ENCODE results near the gene SLC4A11.

Gene SLC4A11

DNA sequence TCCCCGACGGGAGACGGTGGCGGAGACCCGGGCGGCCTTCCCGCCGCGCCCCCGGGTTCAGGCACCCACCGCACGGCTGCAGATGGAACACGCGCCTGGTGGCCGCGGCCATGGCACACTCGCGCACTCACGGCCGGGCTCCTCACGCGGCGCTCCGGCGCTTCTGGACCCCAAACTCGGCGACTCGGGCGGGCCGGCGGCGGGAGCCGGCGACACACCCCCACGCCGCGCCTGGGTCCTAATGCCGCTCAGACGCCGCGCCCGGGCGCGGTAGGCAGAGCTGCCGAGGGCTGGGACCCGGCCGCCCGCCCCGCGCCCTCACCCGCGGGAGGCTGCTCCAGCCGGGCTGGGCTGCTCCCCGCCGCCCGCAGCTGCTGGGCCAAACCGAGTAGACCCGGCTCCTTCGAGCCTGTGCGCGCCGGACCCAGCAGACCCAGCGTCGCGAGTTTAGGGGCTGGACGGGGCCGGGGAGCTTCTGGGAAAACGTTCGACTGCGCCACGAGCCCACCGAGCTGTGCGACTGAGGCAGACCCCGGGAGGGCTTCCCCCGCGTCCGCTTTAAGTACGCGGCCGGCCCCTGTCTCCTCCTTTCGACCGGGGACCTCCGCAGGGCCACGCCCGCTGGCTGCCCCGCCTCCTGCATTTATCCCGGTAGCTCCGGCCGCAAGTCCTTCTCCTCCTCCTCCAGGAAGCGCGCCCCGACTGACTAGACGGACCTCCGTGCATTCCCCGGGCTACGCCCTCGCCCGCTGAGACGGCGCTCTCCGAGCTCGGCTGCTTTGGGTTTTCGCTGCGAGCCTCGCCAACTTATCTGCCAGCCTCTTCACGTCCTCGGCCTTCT lies at the start of gene SLC4A11:
SLC4A11 (minus strand) TSS at position 165 of the 841 bp plus-strand sequence; CDS start at position 112, 53 bp downstream.
- DNase-seq: peak; percentile 46 to 51

DNA sequence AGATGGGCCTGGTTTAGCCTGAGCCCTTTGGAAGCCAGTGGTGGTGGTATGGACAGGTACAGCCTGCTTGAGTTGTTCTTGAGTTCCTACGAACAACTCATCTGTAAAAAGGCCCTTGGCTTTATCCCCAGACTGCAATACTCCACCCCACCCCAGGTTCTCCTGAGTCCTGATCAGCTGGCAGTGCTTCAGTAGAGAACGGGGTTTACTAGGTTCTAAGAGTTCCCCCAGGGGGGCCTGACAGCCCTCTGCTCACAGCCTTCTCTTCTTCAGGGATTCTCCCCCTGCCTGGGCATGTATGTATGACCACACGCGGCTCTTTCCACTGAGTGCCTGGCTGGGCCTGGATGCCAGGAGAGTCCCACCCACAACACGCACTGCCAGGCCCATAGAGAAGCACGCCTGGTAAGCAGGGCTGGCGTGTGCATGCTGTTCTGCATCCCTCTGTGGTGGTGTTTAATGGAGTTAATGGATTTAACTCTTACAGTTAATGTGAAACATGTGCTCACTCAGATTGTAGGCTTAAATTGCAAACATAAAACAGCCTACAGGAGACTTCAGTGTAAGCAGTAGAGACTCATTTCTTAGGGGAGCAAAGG lies 44.3 kb upstream of the SLC4A11 start:
- DNase-seq: no peak

DNA sequence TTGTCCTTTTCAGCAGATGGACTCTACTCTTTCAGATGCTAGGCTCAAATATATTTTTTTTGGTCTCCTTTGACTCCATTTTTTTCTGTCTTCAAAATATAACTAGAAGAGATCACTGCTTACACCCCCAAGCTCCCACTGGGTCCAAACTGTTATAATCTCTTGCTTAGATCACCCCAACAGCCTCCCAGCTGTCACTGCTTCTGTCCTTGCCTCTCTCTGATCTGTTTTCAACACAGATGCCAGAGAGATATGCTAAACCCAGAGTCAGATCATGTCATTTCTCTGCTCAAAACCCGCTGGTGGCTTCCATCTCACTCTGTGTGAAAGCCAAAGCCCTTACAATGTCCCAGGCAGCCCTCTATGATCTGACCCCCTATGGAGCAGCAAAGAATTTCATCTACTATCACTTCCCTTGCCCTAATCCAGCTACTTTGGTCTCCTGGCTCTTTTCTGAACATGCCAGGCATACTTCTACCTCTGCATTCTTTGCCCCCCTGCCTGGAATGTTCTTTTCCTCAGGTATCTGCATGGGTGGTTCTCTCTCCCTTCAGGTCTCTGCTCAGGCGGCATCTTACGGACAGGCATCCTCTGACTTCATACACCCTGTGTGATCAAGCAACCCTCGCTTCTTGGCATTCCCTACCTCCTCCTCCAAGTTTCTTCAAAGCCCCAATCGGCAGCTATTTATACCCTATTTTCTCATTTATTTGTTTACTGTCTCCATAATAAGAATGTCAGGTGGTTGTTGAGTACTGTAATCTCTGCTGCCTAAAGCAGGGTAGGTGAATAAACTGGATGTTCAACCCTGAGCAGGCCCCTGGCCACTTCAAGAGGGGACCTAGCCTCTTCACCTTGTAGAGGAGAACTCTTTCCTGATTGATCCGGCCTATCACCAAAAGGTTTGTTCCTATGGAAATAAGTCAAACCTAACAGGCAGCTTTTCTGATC lies 43.6 kb upstream of the SLC4A11 start:
- DNase-seq: no peak

DNA sequence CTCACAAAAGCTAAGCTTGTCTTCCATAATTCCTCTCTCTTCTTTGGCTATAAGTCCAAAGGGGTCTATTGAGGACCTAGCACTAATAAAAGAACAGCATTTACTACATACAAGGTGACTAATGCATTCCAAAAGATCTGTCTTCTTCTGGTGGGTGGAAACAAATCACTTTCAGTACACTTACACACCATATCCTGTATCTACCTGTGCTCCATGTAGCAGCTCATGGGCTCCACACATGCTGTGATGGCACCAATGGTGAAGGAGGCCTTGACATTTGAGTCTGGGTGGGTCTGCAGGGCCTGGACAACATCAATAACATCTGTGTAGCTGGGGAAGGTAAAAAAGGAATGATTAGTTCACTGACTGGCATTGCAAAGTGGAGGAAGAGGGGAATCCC lies 42.4 kb upstream of the SLC4A11 start:
- DNase-seq: no peak

DNA sequence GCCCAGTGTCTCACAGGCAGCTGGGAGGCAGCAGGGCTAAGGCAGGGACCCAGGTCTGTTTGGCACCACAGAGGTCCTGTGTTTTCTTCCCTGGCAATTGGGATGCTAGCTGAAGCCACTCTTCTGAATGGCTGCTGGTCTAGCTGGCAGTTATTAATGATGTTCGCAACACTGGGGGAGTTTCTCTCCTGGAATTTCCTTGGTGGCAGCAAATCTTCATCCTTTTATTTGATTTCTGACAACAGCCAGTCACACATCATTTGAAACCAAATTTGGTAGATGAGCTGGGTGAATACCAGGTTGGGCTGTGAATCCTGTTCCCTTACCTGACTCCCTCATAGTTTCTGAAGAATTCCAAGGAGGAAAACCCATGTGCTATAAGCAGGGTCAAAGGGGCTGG lies 40.8 kb upstream of the SLC4A11 start:
- DNase-seq: no peak

DNA sequence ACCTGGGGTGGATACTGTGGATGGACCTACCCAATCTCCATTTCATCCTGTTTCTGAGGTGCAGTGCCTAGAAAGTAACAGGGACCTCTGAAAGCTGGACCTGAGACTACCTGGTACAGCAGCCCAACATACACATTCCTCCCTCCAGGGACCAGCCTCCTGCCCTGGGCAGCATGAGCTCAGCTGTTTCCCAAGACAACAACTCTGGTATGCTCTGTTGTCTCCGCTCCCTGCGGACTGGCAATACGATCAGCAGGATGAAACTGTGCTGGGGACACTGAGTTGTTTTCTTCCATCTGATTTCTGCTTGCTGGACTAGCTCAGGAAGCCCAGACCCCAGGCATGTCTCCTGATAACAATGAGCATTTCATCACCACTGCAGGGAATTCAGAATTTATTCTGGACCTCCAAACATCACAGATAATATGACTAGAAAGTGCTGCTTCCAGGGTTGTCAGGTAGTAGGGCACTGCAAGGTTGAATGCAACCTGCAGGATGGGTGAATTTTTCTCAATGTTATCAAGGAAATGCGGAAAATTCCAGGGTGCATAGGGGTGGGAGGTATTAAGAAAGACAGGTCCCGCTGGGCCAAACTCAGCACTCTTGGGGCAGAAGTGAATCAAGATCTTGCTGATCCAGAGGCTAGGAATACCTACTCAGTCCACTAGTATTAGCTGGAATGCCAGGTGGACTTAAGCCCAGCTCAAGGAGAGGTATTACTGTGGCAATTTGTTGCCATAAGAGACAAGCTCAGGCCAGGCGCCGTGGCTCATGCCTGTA lies 38.9 kb upstream of the SLC4A11 start:
- no peak for DNase-seq

DNA sequence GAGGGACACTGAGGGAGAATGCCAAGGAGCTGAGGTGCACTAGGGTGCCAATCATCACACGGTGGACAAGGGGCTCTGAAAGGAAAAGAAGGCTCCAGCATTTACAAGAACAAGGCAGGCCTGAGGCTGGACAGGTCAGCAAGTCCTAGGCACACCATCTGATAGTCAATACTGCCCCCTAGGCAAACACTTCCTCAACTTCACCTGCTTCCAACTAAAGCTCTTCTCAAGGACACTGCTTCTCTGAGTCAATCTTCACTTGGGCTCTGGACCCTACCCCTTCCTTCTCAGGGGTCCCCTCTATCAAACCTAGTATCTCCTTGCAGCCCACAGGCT lies 37.7 kb upstream of the SLC4A11 start:
- DNase-seq: no peak

DNA sequence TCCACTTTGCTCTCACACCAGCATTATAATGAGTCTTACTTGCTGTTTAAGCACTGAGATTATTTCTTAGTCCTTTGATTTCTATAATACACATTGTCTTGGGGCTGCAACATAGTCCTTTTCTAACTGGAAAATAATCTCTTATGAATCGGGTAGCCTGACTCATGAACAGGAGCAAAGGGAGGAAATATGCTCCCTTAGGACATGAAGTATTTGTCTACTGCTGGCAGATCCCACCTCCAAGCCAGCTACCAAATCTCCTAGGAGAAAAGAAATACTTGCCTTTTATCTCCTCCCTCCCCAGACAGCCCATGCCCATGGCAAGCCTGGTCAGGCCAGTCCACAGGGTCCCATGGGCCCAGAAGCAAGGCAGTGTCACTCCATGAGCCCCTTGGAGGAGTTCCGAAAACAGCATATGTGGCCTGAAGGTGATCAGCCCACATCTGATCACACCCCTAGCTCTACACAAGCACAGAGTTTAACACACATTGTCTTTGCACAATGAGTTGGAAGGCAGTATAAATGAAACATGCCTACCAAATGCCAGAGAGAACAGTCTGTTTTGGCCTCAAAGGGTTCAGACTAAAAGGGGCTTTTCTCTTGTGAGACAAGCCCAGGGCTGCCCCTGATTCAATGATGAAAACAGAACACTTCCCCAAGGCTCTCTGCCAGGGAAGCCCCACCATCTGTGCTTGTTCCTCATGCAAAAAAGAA lies 37.1 kb upstream of the SLC4A11 start:
- DNase-seq: no peak

DNA sequence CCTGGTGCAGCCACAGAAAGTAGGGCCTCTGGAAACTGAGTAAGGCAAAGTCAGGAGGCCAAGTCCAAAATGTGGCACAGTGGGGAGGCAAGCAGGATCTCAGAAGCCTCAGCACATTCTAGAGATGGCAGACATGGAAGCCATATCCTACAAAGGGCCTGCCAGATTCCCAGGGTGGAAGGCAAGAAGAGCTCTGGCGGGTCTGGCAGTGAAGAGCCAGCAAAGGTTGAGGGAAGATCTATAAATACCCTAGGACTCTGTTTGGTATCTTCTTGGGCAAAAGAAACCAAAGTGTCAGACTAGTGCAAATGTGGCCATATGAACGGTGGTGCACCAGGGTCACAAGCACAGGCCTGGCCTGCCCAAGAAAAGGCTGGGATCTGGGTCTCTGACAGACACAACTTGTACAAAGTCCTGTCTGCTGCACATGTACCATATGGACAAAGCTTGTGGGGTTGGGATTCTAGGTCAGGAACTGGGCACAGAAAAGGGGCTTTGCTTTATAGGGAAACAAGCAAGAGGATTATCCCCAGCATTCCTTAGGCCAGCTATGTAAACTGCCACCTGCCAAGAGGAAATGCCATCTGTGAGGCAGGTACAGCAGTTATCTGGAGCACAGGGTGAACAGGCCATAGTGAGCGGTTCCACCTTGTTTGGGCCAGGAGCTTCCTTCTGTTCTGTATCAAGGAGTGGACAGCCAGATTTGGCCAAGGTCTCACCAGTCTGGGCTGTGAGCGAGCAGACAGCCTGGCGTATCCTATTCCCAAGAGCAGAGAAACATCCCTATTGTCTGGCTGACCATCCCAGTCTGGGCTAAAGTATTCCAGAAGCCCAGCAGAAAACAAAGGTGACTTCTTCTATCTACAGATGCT lies 36.3 kb upstream of the SLC4A11 start:
- DNase-seq: no peak

DNA sequence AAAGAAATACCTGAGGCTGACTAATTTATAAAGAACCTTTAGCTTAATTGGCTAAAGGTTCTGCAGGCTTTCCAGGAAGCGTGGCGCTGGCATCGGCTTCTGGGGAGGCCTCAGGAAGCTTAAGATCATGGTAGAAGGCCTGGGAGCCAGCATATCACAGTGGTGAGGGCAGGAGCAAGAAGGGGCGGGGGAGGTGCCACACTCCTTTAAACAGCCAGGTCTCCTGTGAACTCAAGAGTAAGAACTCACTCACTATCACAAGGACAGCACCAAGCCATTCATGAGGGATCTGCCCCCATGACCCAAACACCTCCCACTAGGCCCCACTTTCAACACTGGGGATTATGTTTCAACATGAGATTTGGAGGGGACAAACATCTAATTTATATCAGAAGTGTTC lies 34.4 kb upstream of the SLC4A11 start:
- no peak for DNase-seq

DNA sequence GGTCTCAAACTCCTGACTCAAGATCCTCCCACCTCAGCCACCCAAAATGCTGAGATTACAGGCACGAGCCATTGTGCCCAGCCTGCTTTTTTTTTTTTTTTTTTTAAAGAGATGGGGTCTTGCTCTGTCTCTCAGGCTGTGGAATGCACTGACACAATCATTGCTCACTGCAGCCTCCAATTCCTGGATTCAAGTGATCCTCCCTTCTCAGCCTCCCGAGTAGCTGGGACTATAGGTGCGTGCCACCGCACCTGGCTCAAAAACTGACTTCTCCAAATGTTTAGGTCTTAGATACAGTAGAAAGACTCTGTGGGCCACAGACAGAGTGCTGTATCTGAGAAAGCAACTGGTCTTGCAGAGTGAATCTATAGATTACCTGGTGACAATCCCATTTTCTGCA lies 31.1 kb upstream of the SLC4A11 start:
- no peak for DNase-seq

DNA sequence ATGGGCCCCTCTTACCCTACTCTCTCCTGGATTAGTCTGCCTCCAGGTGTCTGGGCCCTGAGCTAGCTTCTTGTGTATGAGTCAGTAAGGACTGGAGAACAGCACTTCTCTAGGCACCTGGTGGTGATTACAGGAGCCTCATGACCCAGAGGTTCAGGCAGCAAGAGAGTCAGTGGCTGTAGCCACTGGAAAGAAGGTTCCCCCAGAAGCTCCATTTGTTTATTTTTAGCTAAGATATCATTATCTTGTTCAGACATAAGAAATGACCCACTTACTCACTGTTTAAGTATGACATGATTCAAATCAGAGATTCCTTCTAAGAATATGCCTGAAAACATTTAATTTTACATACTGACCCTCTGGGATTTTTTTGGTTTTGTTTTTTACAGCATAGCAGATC lies 23.6 kb upstream of the SLC4A11 start:
- DNase-seq: no peak

DNA sequence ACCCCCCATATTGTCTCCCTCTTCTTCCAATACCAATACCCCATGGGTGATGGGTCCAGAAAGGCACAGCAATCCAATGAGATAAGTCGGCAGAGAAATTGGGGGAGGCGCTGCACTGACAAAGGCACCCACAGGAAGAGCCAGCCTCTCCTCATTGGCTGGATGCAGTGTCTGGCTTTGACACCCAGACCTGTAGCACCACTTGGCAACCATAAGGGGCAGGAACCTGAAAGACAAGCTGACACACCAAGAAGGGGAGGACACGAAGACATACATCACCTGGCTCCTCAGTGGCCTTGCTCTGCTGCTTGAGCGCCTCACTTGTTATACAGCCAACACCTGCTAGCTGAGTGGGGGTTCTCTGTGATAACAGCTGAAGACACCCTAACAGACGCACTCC lies 19.4 kb upstream of the SLC4A11 start:
- no peak for DNase-seq

DNA sequence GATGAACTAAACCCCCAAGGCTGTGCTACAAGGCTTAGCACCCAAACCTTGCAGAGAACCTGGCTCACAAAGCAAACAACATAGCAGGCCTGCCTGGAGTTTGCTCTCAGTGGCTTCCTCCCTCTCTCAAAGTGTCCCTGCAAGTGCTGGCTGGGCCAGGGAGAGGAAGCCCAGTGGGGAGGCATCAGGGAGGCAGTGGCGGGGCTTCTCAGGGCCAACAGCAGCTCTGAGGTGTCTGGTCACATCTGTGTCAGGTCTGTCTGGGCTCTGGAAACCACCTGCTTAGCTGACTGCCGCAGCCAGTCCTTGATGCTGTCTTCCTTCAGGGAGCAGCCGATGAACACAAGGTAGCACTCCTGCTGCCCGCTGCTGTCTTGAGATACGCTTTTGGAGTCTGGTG lies 16.7 kb upstream of the SLC4A11 start:
- no peak for DNase-seq

DNA sequence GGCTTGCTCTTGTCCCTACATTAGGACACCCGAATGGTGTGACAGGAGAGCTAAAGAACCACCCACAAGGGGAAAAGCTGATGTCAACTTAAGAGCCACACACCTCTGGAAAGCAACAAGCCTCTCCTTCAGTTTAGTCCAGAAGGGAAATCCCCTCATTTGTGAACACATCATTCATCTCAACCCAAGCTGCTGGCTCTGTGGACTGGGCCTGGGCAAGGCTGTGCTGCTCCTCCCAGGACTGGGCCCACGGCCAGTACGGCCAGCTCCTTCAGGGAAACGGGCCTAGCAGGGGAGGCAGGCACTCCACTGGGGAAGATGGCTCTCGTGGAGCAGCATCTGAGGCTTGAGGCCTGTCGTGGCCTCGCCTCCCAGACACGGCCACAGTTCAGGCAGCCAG lies 12.8 kb upstream of the SLC4A11 start:
- DNase-seq: no peak

DNA sequence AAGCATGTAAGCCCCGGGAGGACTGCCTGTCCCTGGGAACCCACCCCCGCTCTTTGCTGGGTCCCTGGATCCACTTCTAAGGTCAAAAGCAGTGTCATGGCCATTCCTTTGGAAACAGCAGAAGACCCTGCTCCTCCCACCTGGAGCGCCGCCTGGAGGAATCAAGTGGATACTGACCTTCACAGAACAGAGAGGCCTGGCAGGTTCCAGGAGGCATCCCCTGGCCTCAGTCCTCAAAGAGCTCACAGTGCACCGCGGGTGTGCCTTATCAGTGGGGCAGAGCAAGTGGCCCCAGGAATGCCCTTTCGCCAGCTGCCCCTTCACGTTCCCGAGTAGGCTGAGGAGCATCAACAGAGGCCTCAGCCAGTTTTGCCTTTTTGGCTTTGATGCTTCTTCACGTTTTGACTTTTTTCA lies 11.1 kb upstream of the SLC4A11 start:
- no peak for DNase-seq

DNA sequence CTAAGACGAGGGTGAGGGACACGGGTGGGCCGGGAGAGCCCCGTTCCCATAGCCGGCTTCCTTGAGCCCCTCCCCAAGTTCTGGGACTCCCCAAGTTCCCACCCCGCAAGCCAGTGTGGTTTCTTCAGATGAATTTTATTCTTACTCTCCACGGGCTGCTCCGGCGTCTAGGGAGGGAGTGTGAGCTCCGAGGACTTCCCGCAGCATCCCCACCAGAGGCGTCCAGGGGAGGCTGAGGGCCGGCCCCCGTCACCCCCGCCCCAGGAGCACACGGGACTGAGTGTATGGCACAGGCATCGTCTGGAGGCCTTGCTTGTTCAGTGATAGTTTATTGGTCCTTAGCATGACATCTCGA lies 10.0 kb upstream of the SLC4A11 start:
- DNase-seq: no peak

DNA sequence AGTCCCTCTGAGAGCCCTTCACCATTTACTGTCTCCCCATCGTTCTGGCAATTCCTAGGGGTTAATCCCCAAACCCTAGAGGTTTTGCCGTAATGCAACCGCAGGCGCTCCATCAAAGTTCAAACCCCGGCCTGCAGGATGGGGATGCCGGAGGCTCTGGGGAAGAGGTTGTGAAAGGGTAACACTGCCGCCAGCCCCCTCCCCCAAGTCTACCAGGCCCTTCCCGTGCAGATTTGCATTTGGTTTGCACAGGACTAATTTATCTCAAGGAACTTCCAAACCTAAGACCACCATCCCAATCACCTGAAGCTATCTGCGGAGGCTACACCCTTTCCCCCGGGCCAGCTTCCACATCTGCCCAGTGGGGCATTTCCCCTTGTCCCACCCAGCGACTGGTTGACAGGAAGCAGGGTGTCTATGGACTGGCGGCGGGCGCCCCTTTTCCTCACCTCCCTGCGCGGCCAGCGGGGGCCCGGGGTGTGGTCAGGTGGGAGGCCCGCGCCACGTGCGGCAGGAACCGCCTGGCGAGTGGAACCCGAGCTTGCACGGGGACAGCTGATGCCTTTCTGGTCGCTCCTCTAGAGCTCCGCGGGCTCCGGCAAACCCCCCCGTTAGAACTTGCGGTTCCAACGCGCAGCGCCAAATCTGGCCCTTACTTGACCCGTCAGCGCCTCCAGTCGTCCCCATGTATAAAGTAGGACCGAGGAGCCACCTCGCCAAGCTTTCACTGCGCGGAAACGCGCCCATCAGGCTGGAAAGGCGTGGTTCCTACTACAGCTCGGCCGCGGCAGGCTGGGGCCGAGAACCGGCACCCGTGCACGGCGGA lies 9.4 kb upstream of the SLC4A11 start:
- peak; percentile 22 to 38 for DNase-seq

DNA sequence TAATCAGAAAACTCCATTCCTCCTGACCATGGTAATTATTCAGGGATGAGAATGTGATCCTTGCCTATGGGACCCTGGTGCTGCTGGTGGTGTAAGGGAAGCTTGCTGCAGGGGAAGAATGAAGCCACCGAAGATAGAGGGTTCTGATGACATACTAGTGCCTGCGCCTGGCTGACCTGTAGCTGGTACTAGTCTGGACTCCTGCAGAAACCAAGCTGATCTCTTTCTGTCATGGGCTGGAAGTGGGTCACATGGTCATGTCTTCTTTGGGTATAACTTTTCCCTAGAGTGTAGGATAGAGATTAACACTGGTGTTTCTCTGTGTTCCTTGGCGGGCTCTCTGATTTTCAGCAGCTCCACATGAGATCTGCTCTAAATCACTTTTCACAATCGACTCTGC lies 8.6 kb upstream of the SLC4A11 start:
- no peak for DNase-seq

DNA sequence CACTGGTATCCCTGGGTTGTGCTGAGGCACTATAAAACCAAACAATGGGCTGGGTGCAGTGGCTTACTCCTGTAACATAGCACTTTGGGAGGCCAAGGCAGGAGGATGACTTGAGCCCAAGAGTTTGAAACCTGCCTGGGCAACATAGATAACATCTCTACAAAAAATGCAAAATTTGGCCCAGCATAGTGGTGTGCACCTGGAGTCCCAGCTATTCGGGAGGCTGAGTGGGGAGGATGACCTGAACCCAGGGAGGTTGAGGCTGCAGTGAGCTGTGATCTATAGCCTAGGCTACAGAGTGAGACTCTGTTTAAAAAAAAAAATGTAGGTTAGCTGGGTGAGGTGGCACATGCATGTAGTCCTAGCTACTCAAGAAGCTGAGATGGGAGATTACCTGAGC lies 7.7 kb upstream of the SLC4A11 start:
- no peak for DNase-seq
